ENCODE results near the gene ANTXR1.

DNA sequence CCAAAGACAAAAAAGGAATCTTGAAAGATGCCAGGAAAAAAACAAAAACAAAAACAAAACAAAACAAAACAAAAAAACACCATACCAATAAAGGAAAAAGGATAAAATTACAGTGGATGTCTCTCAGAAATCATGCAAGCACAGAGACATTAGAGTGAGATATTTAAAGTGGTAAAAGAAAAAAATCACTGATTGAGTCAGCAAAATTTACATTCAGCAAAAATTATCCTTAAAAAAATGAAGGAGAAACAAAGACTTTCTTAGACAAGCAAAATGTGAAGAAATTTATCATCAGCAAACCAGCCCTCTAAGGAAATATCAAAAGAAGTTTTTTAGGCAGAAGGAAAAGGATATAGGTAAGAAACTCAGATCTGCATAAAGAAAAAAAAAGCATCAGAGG is 48.7 kb upstream of the ANTXR1 start:
- TF ChIP-seq, protein P1, sequence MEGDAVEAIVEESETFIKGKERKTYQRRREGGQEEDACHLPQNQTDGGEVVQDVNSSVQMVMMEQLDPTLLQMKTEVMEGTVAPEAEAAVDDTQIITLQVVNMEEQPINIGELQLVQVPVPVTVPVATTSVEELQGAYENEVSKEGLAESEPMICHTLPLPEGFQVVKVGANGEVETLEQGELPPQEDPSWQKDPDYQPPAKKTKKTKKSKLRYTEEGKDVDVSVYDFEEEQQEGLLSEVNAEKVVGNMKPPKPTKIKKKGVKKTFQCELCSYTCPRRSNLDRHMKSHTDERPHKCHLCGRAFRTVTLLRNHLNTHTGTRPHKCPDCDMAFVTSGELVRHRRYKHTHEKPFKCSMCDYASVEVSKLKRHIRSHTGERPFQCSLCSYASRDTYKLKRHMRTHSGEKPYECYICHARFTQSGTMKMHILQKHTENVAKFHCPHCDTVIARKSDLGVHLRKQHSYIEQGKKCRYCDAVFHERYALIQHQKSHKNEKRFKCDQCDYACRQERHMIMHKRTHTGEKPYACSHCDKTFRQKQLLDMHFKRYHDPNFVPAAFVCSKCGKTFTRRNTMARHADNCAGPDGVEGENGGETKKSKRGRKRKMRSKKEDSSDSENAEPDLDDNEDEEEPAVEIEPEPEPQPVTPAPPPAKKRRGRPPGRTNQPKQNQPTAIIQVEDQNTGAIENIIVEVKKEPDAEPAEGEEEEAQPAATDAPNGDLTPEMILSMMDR (IDR thresholded peaks at IDR 0.05; ENCODE audit: borderline replicate concordance, extremely low read depth, low read length, poor library complexity, severe bottlenecking), result no peak
- no peak for TF ChIP-seq EZH2 (IDR thresholded peaks at IDR 0.05; ENCODE audit: borderline replicate concordance, low read depth, low read length, severe bottlenecking)

All from DND-41 (cell line).